Spleen (tissue), 11 donors: ENCODE data around the gene WNT8A. TPM values are rescaled to one million over a fixed set of nuclear protein-coding genes. Genes with fewer than 3 reads are reported as not detected.

Source experiments
- DNase-seq: peaks from one replicate; pipeline ENCODE4 v3.0.0-alpha.2; 2020
- H3K27ac ChIP-seq, 8 donors: fragments of 200-600 bp; sonication (generic) in 7 of 8; 1 replicate in 4 of 8; 2 replicates in 4 of 8; pipeline versions ENCODE4 v1.5.0 to v1.8.0; 2016 to 2021; ENCODE audit warnings: inconsistent platforms in 4 of 8, mild to moderate bottlenecking in 4 of 8, moderate library complexity in 1 of 8
- H3K27me3 ChIP-seq, 7 donors: fragments of 200-600 bp; sonication (generic) in 6 of 7; replicated peaks in 1 of 7; 1 replicate in 4 of 7; 2 replicates in 3 of 7; pipeline versions ENCODE4 v1.5.0 to v1.8.0; 2016 to 2021; ENCODE audit warnings: inconsistent platforms in 3 of 7, mild to moderate bottlenecking in 1 of 7
- H3K36me3 ChIP-seq, 6 donors: fragments of 200-600 bp; sonication (generic) in 5 of 6; 1 replicate in 4 of 6; 2 replicates in 2 of 6; pipeline versions ENCODE4 v1.5.0 to v1.8.0; 2016 to 2021; ENCODE audit warnings: inconsistent platforms in 2 of 6
- H3K4me1 ChIP-seq, 6 donors: fragments of 200-600 bp; sonication (generic) in 5 of 6; 1 replicate in 3 of 6; 2 replicates in 3 of 6; pipeline versions ENCODE4 v1.5.0 to v1.8.0; 2016 to 2021; ENCODE audit warnings: inconsistent platforms in 3 of 6
- H3K4me3 ChIP-seq, 8 donors: fragments of 200-600 bp; sonication (generic) in 7 of 8; 1 replicate in 4 of 8; 2 replicates in 4 of 8; pipeline versions ENCODE4 v1.5.0 to v1.8.0; 2016 to 2021; ENCODE audit warnings: inconsistent platforms in 4 of 8, mild to moderate bottlenecking in 4 of 8, moderate library complexity in 2 of 8
- H3K9me3 ChIP-seq, 8 donors: fragments of 200-600 bp; sonication (generic) in 7 of 8; 1 replicate in 4 of 8; 2 replicates in 4 of 8; pipeline versions ENCODE4 v1.5.0 to v1.8.0; 2016 to 2021; ENCODE audit warnings: inconsistent platforms in 4 of 8
- POLR2A ChIP-seq, 3 donors: fragments of 450-650 bp; IDR thresholded peaks; one replicate each; pipeline ENCODE4 v1.5.1; 2017; ENCODE audit warnings: antibody characterized with exemption in 3 of 3, mild to moderate bottlenecking in 1 of 3
- POLR2AphosphoS5 ChIP-seq, 3 donors: sonication (generic); formaldehyde crosslinking; IDR thresholded peaks; one replicate each; pipeline ENCODE4 v1.5.1; 2017; ENCODE audit warnings: antibody characterized with exemption in 3 of 3
- WGBS, 5 donors: extraction: QIAGEN DNeasy Blood & Tissue Kit in 3 of 5; methylation state at CpG; one replicate each; pipeline versions ENCODE4 v1.1.5 to v1.1.7; 2013 to 2018; 5-methylcytosine and 5-hydroxymethylcytosine counted together
- intact Hi-C: fragments of 100-400 bp; cut with DNase I; formaldehyde crosslinking; loops from one replicate; pipeline ENCODE4 v1.15.0; 2023; ENCODE audit warnings: low total_unique reads
- polyA plus RNA-seq, 3 donors: library from polyadenylated mRNA; stranded (reverse); fragments of 200-250 nt; gene quantifications; one replicate each; pipeline ENCODE4 v1.2.1, GENCODE V29; 2013
- total RNA-seq, 7 donors: library from RNA; depleted of rRNA in 3 of 7; stranded (reverse); fragments of >200 nt in 3 of 7; fragmentation: NEBNext Ultra II Directional in 4 of 7; extraction: Animal tissue kit (Norgen Biotek cat#: 25700) in 4 of 7; gene quantifications; one replicate each; pipeline versions ENCODE4 v1.1.0 to v1.2.1, GENCODE V29; 2016 to 2021
- TF ChIP-seq, protein P1 (sequence below), 11 experiments: fragments of 200-600 bp in 7 of 11; fragments of 450-650 bp in 4 of 11; sonication (generic) in 4 of 11; IDR thresholded peaks in 8 of 11; conservative IDR thresholded peaks in 3 of 11; 1 replicate in 7 of 11; 2 replicates in 4 of 11; pipeline versions ENCODE4 v1.4.0 to v1.8.0; 2016 to 2021; ENCODE audit warnings: antibody characterized with exemption in 11 of 11, inconsistent platforms in 4 of 11, mild to moderate bottlenecking in 1 of 11
- donor health status: healthy with polysubstance abuse.
- donor health status: DM: no; HTN: no; CAD: no; lungs with moderate emphysema.
- donor health status: DM: no; HTN: no; CAD: no.
- donor health status: Bipolar disorder and iron deficiency.
- donor health status: healthy.
- donor health status: DM: no; HTN: no; CAD: no.
- donor health status: DM: yes; HTN: yes; CAD: no.

WNT8A gene
- total and polyA plus RNA-seq, 10 donors, result 0.05 to 0.60 TPM; not detected in 8

DNA sequence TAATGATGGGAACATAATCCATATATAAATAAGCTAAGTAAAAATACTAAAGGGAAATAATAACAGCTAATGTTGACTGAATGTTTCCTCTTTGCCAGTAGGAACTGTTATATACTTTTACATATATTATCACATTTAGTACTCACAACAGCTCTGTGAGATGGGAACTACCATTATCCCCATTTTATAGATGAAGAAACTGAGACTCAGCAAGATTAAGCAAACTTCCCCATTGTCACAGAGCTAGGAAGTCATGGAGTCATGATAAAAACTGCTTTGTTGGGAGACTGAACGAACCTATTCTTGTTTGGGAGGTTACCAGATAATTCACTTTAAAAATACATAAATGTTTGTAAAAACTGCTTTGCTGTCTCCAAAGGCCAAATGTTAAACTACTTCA, 23.4 kb downstream of the WNT8A start:
- intact Hi-C loops, result no loop called here
- no peak for DNase-seq
- Histone ChIP-seq H3K27ac (no peak overlapping the region), H3K36me3 (no peaks in the 10 kb centered on the region), H3K4me1 (peaks cover 0 to 14% (median 7%) of the 10 kb centered on the region in 6 donors), H3K9me3 (no peaks in the 10 kb centered on the region), H3K4me3 (no peak overlapping the region), H3K27me3 (peaks cover 0 to 13% (median 0%) of the 10 kb centered on the region in 7 donors)
- TF ChIP-seq POLR2AphosphoS5 (IDR thresholded peaks at IDR 0.05) (no peak), POLR2A (IDR thresholded peaks at IDR 0.05) (no peak)
- TF ChIP-seq, protein P1, sequence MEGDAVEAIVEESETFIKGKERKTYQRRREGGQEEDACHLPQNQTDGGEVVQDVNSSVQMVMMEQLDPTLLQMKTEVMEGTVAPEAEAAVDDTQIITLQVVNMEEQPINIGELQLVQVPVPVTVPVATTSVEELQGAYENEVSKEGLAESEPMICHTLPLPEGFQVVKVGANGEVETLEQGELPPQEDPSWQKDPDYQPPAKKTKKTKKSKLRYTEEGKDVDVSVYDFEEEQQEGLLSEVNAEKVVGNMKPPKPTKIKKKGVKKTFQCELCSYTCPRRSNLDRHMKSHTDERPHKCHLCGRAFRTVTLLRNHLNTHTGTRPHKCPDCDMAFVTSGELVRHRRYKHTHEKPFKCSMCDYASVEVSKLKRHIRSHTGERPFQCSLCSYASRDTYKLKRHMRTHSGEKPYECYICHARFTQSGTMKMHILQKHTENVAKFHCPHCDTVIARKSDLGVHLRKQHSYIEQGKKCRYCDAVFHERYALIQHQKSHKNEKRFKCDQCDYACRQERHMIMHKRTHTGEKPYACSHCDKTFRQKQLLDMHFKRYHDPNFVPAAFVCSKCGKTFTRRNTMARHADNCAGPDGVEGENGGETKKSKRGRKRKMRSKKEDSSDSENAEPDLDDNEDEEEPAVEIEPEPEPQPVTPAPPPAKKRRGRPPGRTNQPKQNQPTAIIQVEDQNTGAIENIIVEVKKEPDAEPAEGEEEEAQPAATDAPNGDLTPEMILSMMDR (IDR thresholded peaks at IDR 0.05 in 8 of 11, conservative IDR thresholded peaks at IDR 0.05 in 3 of 11), result no peak
- WGBS, 5 donors, result 51 to 67% (median 53%) methylated on average over 1 of the region's 1 CpG

DNA sequence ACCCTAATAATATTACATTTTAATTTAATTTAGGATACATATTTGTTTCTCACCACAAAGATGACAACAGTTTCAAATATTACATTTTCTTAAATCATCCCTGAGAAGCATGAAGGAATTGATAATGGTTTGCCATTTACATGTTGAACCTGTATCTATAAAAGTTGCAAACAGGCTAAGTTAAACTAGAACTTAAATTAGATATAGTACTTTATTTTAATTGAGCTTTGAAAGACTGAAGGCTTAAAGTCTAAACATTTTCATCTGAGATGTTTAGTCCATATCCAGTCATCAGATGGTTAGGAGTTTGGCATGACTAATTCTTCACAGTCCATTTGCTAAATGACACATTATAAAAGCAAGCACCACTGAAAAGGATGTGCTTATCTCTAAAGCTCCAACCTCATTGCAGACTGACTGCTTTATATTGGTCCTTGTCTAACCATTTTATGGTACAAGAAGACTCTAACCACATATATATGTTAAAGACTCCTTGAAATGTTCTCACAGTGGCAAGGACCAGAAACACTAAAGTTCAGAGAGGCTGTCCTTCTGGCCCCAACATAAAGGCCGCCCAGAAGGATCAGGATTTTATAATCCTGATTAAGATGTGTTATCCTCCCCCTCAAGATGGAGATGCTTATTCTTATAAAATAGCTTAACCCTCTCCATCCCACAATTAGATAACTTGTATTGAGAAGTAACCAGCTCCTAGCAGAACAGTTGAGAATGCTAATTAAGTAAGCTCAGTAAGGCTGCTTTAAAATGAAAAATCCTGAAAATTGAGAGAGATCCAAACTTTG, 25.8 kb downstream of the WNT8A start:
- no peaks in the 10 kb centered on the region for H3K4me1 ChIP-seq
- peaks cover 0 to 13% (median 0%) of the 10 kb centered on the region in 7 donors for H3K27me3 ChIP-seq
- no peaks in the 10 kb centered on the region for H3K36me3 ChIP-seq
- no peak overlapping the region for H3K4me3 ChIP-seq
- TF ChIP-seq, protein P1 (IDR thresholded peaks at IDR 0.05 in 8 of 11, conservative IDR thresholded peaks at IDR 0.05 in 3 of 11), result no peak
- no peak for TF ChIP-seq POLR2AphosphoS5 (IDR thresholded peaks at IDR 0.05)
- TF ChIP-seq POLR2A (IDR thresholded peaks at IDR 0.05), result no peak
- H3K9me3 ChIP-seq, result no peaks in the 10 kb centered on the region
- no peak for DNase-seq
- 88 to 94% (median 91%) methylated on average over 1 of the region's 1 CpG for WGBS, 5 donors
- intact Hi-C loops, result no loop called here
- H3K27ac ChIP-seq, result no peak overlapping the region

DNA sequence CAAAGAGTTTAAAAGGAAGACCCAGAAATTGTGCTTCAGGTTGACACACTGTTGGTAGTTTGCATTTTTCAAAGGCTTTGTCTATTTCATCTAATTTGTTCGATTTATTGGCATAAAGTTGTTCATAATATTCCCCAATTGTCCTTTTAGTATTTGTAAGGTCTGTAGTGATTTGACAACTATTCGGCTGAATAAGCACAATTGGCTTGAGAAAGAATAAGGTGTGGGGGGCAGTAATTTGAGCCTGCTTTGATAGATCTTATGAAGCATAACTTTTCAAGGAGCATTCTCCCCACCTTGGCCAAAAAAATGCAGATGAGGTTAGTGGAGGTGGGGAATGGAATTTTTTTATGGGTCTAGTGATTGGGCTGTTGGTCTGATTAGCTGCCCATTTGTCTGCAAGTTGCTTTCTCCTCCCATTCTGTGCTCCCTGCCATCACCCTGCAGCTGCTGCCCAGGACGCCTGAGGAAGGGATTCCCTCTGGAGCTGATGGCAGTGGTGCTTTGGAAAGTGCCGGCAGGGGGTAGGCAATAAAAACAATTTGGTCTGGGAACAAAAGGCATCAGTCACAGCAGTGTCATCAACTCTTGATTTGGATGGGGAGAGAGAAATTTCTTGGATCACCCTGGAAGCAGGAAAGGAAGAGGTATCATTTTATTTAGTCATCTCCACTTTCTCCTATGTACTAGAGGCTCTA, 26.6 kb downstream of the WNT8A start:
- no peak for DNase-seq
- H3K9me3 ChIP-seq, result no peaks in the 10 kb centered on the region
- H3K36me3 ChIP-seq, result no peaks in the 10 kb centered on the region
- H3K4me3 ChIP-seq, result no peak overlapping the region
- intact Hi-C loops, result no loop called here
- WGBS, 5 donors, result 79 to 84% (median 82%) methylated on average over 4 of the region's 4 CpGs
- H3K27me3 ChIP-seq, result peaks cover 0 to 13% (median 0%) of the 10 kb centered on the region in 7 donors
- no peaks in the 10 kb centered on the region for H3K4me1 ChIP-seq
- H3K27ac ChIP-seq, result no peak overlapping the region
- no peak for TF ChIP-seq POLR2A (IDR thresholded peaks at IDR 0.05)
- TF ChIP-seq, protein P1 (IDR thresholded peaks at IDR 0.05 in 8 of 11, conservative IDR thresholded peaks at IDR 0.05 in 3 of 11), result no peak
- no peak for TF ChIP-seq POLR2AphosphoS5 (IDR thresholded peaks at IDR 0.05)

DNA sequence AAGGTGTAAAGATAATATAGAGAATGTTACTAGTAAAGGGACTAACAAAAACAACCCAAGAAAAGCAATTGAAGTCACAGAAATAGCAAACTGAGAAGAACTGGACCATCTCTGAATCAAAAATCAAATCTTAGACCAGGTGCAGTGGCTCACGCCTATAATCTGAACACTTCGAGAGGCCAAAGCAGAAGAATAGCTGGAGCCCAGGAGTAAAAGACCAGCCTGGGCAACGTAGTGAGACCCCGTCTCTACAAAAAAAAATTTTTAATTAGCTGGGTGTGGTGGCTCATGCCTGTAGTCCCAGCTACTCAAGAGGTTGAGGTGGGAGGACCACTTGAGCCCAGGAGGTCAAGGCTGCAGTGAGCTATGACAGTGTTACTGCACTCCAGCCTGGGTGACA, 27.3 kb downstream of the WNT8A start:
- WGBS, 5 donors, result 73 to 88% (median 81%) methylated on average over 4 of the region's 4 CpGs
- no peak overlapping the region for H3K27ac ChIP-seq
- no peaks in the 10 kb centered on the region for H3K36me3 ChIP-seq
- H3K27me3 ChIP-seq, result peaks cover 0 to 13% (median 0%) of the 10 kb centered on the region in 7 donors
- intact Hi-C loops, result no loop called here
- TF ChIP-seq POLR2A (IDR thresholded peaks at IDR 0.05), result no peak
- TF ChIP-seq, protein P1 (IDR thresholded peaks at IDR 0.05 in 8 of 11, conservative IDR thresholded peaks at IDR 0.05 in 3 of 11), result no peak
- TF ChIP-seq POLR2AphosphoS5 (IDR thresholded peaks at IDR 0.05), result no peak
- no peaks in the 10 kb centered on the region for H3K9me3 ChIP-seq
- no peak overlapping the region for H3K4me3 ChIP-seq
- H3K4me1 ChIP-seq, result no peaks in the 10 kb centered on the region
- DNase-seq, result no peak
